ENCODE data around the gene CCDC196. TPM values are rescaled to one million over a fixed set of nuclear protein-coding genes. Genes with fewer than 3 reads are reported as not detected.

Gene CCDC196
- total and polyA plus RNA-seq, 5 donors from 2014 or later = not detected

- Mint-ChIP-seq H3K36me3 (no peaks in the 10 kb centered on the region), H3K4me3 (peak within 1 kb of the TSS; percentile 99 to 100 (median 100)), H3K27me3 (peaks cover 17% of the 10 kb centered on the region), H3K27ac (peak within 1 kb of the TSS; percentile 92 to 95 (median 93)), H3K4me1 (peaks cover 21 to 53% (median 40%) of the 10 kb centered on the region in 4 donors), H3K9me3 (no peaks in the 10 kb centered on the region)
- Histone ChIP-seq H3K36me3 (ENCODE audit: control insufficient read depth, insufficient read depth, low read length) (no peaks in the 10 kb centered on the region), H3K9me3 (ENCODE audit: control insufficient read depth in 2 of 2, low read length in 2 of 2) (no peaks in the 10 kb centered on the region), H3K4me3 (ENCODE audit: low read depth, low read length) (peak within 1 kb of the TSS; percentile 95), H3K27ac (ENCODE audit: insufficient read depth, low read length, poor library complexity, severe bottlenecking) (peak within 1 kb of the TSS; percentile 75), H3K27me3 (ENCODE audit: control insufficient read depth, insufficient read depth, low read length) (peaks cover 2% of the 10 kb centered on the region), H3K4me1 (ENCODE audit: control insufficient read depth, insufficient read depth, low read length, poor library complexity, severe bottlenecking) (peaks cover 19% of the 10 kb centered on the region)
- ATAC-seq (ENCODE audit: low read depth in 2 of 2) (peak; percentile 87 to 89), DNase-seq (peak; percentile 82 to 97 (median 87))
Observed at GRCh38 chr14:66507722-66508546, 21.8 kb downstream of the CCDC196 start, which contains the start of gene GPHN. TSS of gene GPHN (plus strand) at chr14:66508147.

DNA sequence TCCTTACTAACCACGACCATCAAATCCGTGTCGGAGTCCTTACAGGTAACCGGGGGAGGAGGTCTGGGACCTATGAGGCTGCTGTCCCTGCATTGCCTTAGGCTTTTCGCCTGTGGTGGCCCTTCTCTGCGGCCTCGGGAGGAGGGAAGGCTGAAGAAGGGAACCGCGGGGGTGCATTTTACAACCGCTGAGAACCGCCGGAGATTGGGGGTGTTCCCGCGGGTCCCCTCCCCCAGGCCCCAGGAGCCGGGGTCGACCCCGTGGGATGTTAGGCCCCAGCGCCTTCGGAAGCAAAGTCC, 22.3 kb downstream of the CCDC196 start:
- peak overlapping the region; percentile 84 for H3K4me3 ChIP-seq (ENCODE audit: low read depth, low read length)
- H3K27ac Mint-ChIP-seq = peak overlapping the region in 2 of 3 donors; percentile 93 to 95
- no peaks in the 10 kb centered on the region for H3K36me3 ChIP-seq (ENCODE audit: control insufficient read depth, insufficient read depth, low read length)
- peaks cover 20% of the 10 kb centered on the region for H3K27me3 Mint-ChIP-seq
- DNase-seq (no peak), ATAC-seq (ENCODE audit: low read depth in 2 of 2) (no peak)
- peak overlapping the region; percentile 75 for H3K27ac ChIP-seq (ENCODE audit: insufficient read depth, low read length, poor library complexity, severe bottlenecking)
- peaks cover 2% of the 10 kb centered on the region for H3K27me3 ChIP-seq (ENCODE audit: control insufficient read depth, insufficient read depth, low read length)
- H3K4me3 Mint-ChIP-seq = peak overlapping the region; percentile 99 to 100 (median 100)
- H3K9me3 Mint-ChIP-seq = no peaks in the 10 kb centered on the region
- peaks cover 25% of the 10 kb centered on the region for H3K4me1 ChIP-seq (ENCODE audit: control insufficient read depth, insufficient read depth, low read length, poor library complexity, severe bottlenecking)
- H3K36me3 Mint-ChIP-seq = no peaks in the 10 kb centered on the region
- no peaks in the 10 kb centered on the region for H3K9me3 ChIP-seq (ENCODE audit: control insufficient read depth in 2 of 2, low read length in 2 of 2)
- H3K4me1 Mint-ChIP-seq = peaks cover 27 to 59% (median 44%) of the 10 kb centered on the region in 4 donors

DNA sequence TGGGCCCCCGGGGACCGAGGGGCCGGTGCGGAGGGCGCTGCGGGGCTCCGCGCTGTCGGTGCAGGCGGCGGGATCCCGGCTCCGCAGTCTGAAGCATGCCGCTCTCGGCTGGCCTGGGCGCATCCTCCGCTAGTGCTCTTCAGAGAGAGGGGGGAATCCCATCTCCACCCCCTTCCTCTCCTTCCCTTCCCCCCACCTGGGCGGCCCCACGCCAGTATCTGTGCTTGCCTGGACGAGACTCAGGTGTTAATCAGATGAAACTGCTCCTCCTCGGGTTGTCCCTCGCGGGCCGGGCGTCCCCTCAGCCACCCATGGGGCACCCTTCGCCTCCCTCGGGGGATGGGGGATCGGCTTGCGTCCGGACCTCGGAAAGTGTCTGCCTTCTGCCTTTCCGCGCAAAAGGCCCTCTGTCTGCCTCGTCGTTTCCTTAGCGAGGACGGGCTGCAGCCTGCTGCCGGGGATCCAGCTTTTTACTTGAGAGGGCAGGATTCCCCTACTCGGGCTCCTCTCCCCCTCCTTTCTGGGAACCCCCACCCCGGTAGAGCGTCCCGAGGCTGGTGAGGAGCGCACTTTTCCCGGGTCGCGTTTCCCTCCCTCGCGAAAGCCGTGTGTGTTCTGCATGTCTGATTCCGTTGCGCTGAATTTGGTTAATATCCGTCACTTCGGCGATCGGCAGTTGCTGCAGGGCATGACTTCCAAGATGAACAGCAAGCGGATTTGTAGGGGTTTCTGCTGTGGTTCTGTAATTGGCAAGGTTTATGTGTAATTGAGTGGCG, 22.9 kb downstream of the CCDC196 start:
- Mint-ChIP-seq H3K27me3 (peaks cover 20% of the 10 kb centered on the region), H3K36me3 (no peaks in the 10 kb centered on the region), H3K4me3 (peak overlapping the region; percentile 86 to 100 (median 93)), H3K4me1 (peaks cover 27 to 60% (median 45%) of the 10 kb centered on the region in 4 donors), H3K9me3 (no peaks in the 10 kb centered on the region), H3K27ac (peak overlapping the region; percentile 27 to 93 (median 83))
- Histone ChIP-seq H3K27me3 (ENCODE audit: control insufficient read depth, insufficient read depth, low read length) (peaks cover 2% of the 10 kb centered on the region), H3K27ac (ENCODE audit: insufficient read depth, low read length, poor library complexity, severe bottlenecking) (peak overlapping the region; percentile 75), H3K36me3 (ENCODE audit: control insufficient read depth, insufficient read depth, low read length) (no peaks in the 10 kb centered on the region), H3K9me3 (ENCODE audit: control insufficient read depth in 2 of 2, low read length in 2 of 2) (no peaks in the 10 kb centered on the region), H3K4me3 (ENCODE audit: low read depth, low read length) (peak overlapping the region; percentile 79), H3K4me1 (ENCODE audit: control insufficient read depth, insufficient read depth, low read length, poor library complexity, severe bottlenecking) (peaks cover 25% of the 10 kb centered on the region)
- DNase-seq = peak; percentile 34 to 51 (median 42)
- no peak for ATAC-seq (ENCODE audit: low read depth in 2 of 2)

GRCh38 chr14:66509874-66510273, 23.7 kb downstream of the CCDC196 start:
- H3K9me3 Mint-ChIP-seq = no peaks in the 10 kb centered on the region
- no peak for ATAC-seq (ENCODE audit: low read depth in 2 of 2)
- no peaks in the 10 kb centered on the region for H3K36me3 ChIP-seq (ENCODE audit: control insufficient read depth, insufficient read depth, low read length)
- no peak for DNase-seq
- H3K4me1 Mint-ChIP-seq = peaks cover 27 to 64% (median 48%) of the 10 kb centered on the region in 4 donors
- H3K27me3 ChIP-seq (ENCODE audit: control insufficient read depth, insufficient read depth, low read length) = peaks cover 2% of the 10 kb centered on the region
- no peaks in the 10 kb centered on the region for H3K36me3 Mint-ChIP-seq
- no peaks in the 10 kb centered on the region for H3K9me3 ChIP-seq (ENCODE audit: control insufficient read depth in 2 of 2, low read length in 2 of 2)
- H3K27ac Mint-ChIP-seq = no peak overlapping the region
- H3K27ac ChIP-seq (ENCODE audit: insufficient read depth, low read length, poor library complexity, severe bottlenecking) = no peak overlapping the region
- peaks cover 20% of the 10 kb centered on the region for H3K27me3 Mint-ChIP-seq
- peak overlapping the region; percentile 86 to 100 (median 93) for H3K4me3 Mint-ChIP-seq
- peaks cover 25% of the 10 kb centered on the region for H3K4me1 ChIP-seq (ENCODE audit: control insufficient read depth, insufficient read depth, low read length, poor library complexity, severe bottlenecking)
- H3K4me3 ChIP-seq (ENCODE audit: low read depth, low read length) = peak overlapping the region; percentile 79

- no peaks in the 10 kb centered on the region for H3K9me3 ChIP-seq (ENCODE audit: control insufficient read depth in 2 of 2, low read length in 2 of 2)
- no peaks in the 10 kb centered on the region for H3K9me3 Mint-ChIP-seq
- DNase-seq = peak in 2 of 3 donors; percentile 48 to 60
- peak overlapping the region in 2 of 3 donors; percentile 31 to 58 for H3K27ac Mint-ChIP-seq
- H3K36me3 ChIP-seq (ENCODE audit: control insufficient read depth, insufficient read depth, low read length) = no peaks in the 10 kb centered on the region
- H3K27me3 Mint-ChIP-seq = peaks cover 20% of the 10 kb centered on the region
- peaks cover 25% of the 10 kb centered on the region for H3K4me1 ChIP-seq (ENCODE audit: control insufficient read depth, insufficient read depth, low read length, poor library complexity, severe bottlenecking)
- peak overlapping the region; percentile 39 for H3K27ac ChIP-seq (ENCODE audit: insufficient read depth, low read length, poor library complexity, severe bottlenecking)
- H3K4me3 ChIP-seq (ENCODE audit: low read depth, low read length) = peak overlapping the region; percentile 79
- ATAC-seq (ENCODE audit: low read depth in 2 of 2) = peak; percentile 6 to 10
- peaks cover 2% of the 10 kb centered on the region for H3K27me3 ChIP-seq (ENCODE audit: control insufficient read depth, insufficient read depth, low read length)
- H3K4me3 Mint-ChIP-seq = peak overlapping the region; percentile 46 to 74 (median 65)
- H3K36me3 Mint-ChIP-seq = no peaks in the 10 kb centered on the region
- H3K4me1 Mint-ChIP-seq = peaks cover 27 to 56% (median 46%) of the 10 kb centered on the region in 4 donors
Observed at GRCh38 chr14:66511849-66512248, 25.7 kb downstream of the CCDC196 start.

DNA sequence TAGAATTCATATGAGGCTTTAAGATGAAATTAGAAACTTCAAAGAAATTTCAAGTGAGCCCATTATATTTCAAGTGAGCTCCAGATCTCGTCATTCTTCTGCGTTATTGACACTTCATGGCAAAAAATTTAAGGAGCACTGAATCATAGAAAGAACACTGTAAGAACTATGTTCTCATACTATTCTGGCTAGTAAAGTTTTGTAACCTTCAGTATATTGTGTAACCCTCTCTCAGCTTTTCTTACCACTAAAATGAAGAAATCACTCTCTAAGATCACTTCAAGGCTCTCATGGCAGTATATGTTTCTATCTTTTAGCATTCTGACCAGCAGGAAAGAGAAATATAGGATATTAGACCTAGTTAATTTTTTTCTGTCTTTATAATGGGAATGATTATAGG, 28.0 kb downstream of the CCDC196 start:
- H3K27me3 ChIP-seq (ENCODE audit: control insufficient read depth, insufficient read depth, low read length) = peaks cover 2% of the 10 kb centered on the region
- H3K4me3 Mint-ChIP-seq = no peak overlapping the region
- H3K36me3 Mint-ChIP-seq = peaks cover 4% of the 10 kb centered on the region
- ATAC-seq (ENCODE audit: low read depth in 2 of 2) (no peak), DNase-seq (no peak)
- H3K27me3 Mint-ChIP-seq = peaks cover 11% of the 10 kb centered on the region
- no peaks in the 10 kb centered on the region for H3K36me3 ChIP-seq (ENCODE audit: control insufficient read depth, insufficient read depth, low read length)
- peaks cover 26 to 49% (median 42%) of the 10 kb centered on the region in 4 donors for H3K4me1 Mint-ChIP-seq
- peaks cover 0 to 3% (median 0%) of the 10 kb centered on the region in 7 donors for H3K9me3 Mint-ChIP-seq
- peak overlapping the region in 1 of 3 donors; percentile 9 for H3K27ac Mint-ChIP-seq
- H3K27ac ChIP-seq (ENCODE audit: insufficient read depth, low read length, poor library complexity, severe bottlenecking) = no peak overlapping the region
- peaks cover 19% of the 10 kb centered on the region for H3K4me1 ChIP-seq (ENCODE audit: control insufficient read depth, insufficient read depth, low read length, poor library complexity, severe bottlenecking)
- no peak overlapping the region for H3K4me3 ChIP-seq (ENCODE audit: low read depth, low read length)
- no peaks in the 10 kb centered on the region for H3K9me3 ChIP-seq (ENCODE audit: control insufficient read depth in 2 of 2, low read length in 2 of 2)

- Histone ChIP-seq H3K27ac (ENCODE audit: insufficient read depth, low read length, poor library complexity, severe bottlenecking) (no peak overlapping the region), H3K9me3 (ENCODE audit: control insufficient read depth in 2 of 2, low read length in 2 of 2) (no peaks in the 10 kb centered on the region), H3K36me3 (ENCODE audit: control insufficient read depth, insufficient read depth, low read length) (no peaks in the 10 kb centered on the region), H3K4me3 (ENCODE audit: low read depth, low read length) (no peak overlapping the region), H3K4me1 (ENCODE audit: control insufficient read depth, insufficient read depth, low read length, poor library complexity, severe bottlenecking) (no peaks in the 10 kb centered on the region), H3K27me3 (ENCODE audit: control insufficient read depth, insufficient read depth, low read length) (no peaks in the 10 kb centered on the region)
- Mint-ChIP-seq H3K4me1 (peaks cover 4 to 53% (median 21%) of the 10 kb centered on the region in 4 donors), H3K27me3 (no peaks in the 10 kb centered on the region), H3K27ac (no peak overlapping the region), H3K4me3 (peak overlapping the region in 1 of 4 donors; percentile 69), H3K9me3 (peaks cover 0 to 3% (median 0%) of the 10 kb centered on the region in 7 donors), H3K36me3 (no peaks in the 10 kb centered on the region)
- ATAC-seq (ENCODE audit: low read depth in 2 of 2) (no peak), DNase-seq (no peak)
Observed at GRCh38 chr14:66530526-66530925, 44.4 kb downstream of the CCDC196 start.
